LNCaP clone FGC (cell line): ENCODE results near the gene CACNA1G.

Experiments
- DNase-seq: peaks from one replicate; pipeline ENCODE4 v3.0.0-alpha.2; 2011; ENCODE audit warnings: low read depth
- H3K4me3 ChIP-seq: 2 replicates; pipeline ENCODE4 v1.5.1; 2011; ENCODE audit warnings: mild to moderate bottlenecking, low read depth, low read length, control low read depth
- TF ChIP-seq, protein P1 (sequence below): IDR thresholded peaks from 2 replicates; pipeline ENCODE4 v1.5.1; 2012; ENCODE audit warnings: mild to moderate bottlenecking; ENCODE audit not compliant: control insufficient read depth, insufficient read depth; ENCODE audit errors: extremely low read depth

Gene CACNA1G

GRCh38 chr17:50598487-50598886 lies 38.0 kb downstream of the CACNA1G start:
- no peak overlapping the region for H3K4me3 ChIP-seq
- no peak for DNase-seq
- TF ChIP-seq, protein P1, sequence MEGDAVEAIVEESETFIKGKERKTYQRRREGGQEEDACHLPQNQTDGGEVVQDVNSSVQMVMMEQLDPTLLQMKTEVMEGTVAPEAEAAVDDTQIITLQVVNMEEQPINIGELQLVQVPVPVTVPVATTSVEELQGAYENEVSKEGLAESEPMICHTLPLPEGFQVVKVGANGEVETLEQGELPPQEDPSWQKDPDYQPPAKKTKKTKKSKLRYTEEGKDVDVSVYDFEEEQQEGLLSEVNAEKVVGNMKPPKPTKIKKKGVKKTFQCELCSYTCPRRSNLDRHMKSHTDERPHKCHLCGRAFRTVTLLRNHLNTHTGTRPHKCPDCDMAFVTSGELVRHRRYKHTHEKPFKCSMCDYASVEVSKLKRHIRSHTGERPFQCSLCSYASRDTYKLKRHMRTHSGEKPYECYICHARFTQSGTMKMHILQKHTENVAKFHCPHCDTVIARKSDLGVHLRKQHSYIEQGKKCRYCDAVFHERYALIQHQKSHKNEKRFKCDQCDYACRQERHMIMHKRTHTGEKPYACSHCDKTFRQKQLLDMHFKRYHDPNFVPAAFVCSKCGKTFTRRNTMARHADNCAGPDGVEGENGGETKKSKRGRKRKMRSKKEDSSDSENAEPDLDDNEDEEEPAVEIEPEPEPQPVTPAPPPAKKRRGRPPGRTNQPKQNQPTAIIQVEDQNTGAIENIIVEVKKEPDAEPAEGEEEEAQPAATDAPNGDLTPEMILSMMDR, result no peak

- DNase-seq, result no peak
- TF ChIP-seq, protein P1, result no peak
- H3K4me3 ChIP-seq, result no peak overlapping the region
Observed at GRCh38 chr17:50599606-50600005, 39.1 kb downstream of the CACNA1G start.

- TF ChIP-seq, protein P1, result no peak
- DNase-seq, result no peak
Observed at GRCh38 chr17:50601823-50602375, 41.4 kb downstream of the CACNA1G start.

GRCh38 chr17:50602836-50603235 lies 42.3 kb downstream of the CACNA1G start:
- TF ChIP-seq, protein P1, result no peak
- no peak for DNase-seq
- no peak overlapping the region for H3K4me3 ChIP-seq

More at GRCh38 chr17:50601823-50602375, 41.4 kb downstream of the CACNA1G start:
- H3K4me3 ChIP-seq, result no peak overlapping the region

- DNase-seq, result no peak
- TF ChIP-seq, protein P1, result no peak
Observed at GRCh38 chr17:50603340-50603739, 42.8 kb downstream of the CACNA1G start.

DNA sequence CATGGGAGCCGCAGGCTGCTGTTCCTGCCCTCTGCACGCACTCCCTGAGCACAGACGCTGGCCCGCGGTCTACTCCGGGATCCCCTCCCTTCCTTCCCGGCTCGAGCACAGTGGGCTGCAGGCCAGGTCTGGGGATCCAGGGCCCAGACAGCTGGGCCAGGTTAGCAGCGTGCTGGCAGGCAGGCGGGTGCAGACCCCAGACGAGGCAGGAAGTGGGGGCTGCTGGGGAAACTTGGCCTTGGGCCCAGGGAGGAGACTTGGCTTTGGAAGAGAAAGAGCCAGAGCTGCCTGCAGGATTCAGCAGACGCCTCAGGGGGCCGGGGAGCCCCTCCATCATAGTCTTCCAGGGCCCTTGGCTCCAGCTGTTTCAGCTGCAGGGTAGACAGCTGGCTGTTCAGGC lies 44.0 kb downstream of the CACNA1G start:
- H3K4me3 ChIP-seq, result no peak overlapping the region
- TF ChIP-seq, protein P1, result no peak
- no peak for DNase-seq

More at GRCh38 chr17:50603340-50603739, 42.8 kb downstream of the CACNA1G start:
- H3K4me3 ChIP-seq, result no peak overlapping the region

GRCh38 chr17:50605429-50605828 lies 44.9 kb downstream of the CACNA1G start:
- DNase-seq, result no peak
- TF ChIP-seq, protein P1, result no peak
- no peak overlapping the region for H3K4me3 ChIP-seq
